ENCODE results near the gene MARK4. TPM values are rescaled to one million over a fixed set of nuclear protein-coding genes. Genes with fewer than 3 reads are reported as not detected.
"Not testable (repeated sequence)": the region's sequence is repeated elsewhere in the genome, so short reads cannot be mapped to it uniquely, and the experiment has no call there.

The MARK4 gene
- polyA plus RNA-seq, 1 experiment: 17.1 TPM

DNA sequence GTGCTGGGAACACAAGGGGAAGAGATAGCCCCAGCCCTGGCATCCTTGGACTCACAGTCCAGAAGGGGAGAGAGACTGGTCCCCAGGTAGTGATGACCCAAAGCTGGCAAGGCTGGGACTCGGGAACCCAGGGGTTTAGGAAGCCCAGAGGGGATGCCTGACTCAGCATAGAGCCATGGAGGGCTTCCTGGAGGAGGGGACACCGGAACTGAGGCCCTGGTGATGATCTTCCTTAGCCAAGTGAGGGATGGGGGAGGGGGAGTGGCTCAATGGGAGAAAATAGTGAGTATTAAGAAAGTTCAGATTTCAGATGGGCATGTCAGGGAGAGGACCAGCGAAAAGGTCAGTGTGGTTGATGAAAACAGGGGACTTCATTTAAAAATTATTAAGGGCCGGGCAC, 32.6 kb upstream of the MARK4 start:
- TF ChIP-seq CTCF (IDR thresholded peaks at IDR 0.05; ENCODE audit: insufficient read depth, low read depth, low read length): no peak
- ChIA-PET POLR2A (no interaction called here), CTCF (no interaction called here)
- Histone ChIP-seq H3K36me3 (ENCODE audit: control insufficient read depth, insufficient read depth, low read length) (no peaks in the 10 kb centered on the region), H3K27me3 (ENCODE audit: control insufficient read depth, insufficient read depth, low read length) (peaks cover 19% of the 10 kb centered on the region), H3K4me3 (ENCODE audit: low read depth, low read length) (no peak overlapping the region)
- no peak for DNase-seq (ENCODE audit: low read depth)

GRCh38 chr19:45218911-45219743, 31.9 kb upstream of the MARK4 start:
- CTCF ChIA-PET: no interaction called here
- no peak for TF ChIP-seq CTCF (IDR thresholded peaks at IDR 0.05; ENCODE audit: insufficient read depth, low read depth, low read length)
- H3K36me3 ChIP-seq (ENCODE audit: control insufficient read depth, insufficient read depth, low read length): no peaks in the 10 kb centered on the region
- no peak for DNase-seq (ENCODE audit: low read depth)
- POLR2A ChIA-PET: no interaction called here
- no peak overlapping the region for H3K4me3 ChIP-seq (ENCODE audit: low read depth, low read length)
- H3K27me3 ChIP-seq (ENCODE audit: control insufficient read depth, insufficient read depth, low read length): peaks cover 19% of the 10 kb centered on the region

DNA sequence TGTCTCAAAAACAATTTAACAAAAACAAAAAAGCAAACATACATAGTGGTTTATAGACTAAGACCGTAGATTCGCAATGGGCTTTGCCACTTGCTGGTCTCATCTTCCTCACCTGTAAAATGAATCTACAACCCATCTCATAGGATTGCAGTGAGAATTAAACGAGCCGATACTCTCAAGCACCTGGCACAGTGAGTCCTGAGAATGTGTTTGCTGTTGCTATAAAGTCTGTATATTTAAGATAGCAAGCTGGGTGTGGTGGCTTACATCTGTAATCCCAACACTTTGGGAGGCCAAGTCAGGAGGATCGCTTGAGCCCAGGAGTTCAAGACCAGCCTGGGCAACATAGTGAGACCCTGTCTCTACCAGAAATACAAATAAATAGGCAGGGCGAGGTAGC, 28.3 kb upstream of the MARK4 start:
- Histone ChIP-seq H3K36me3 (ENCODE audit: control insufficient read depth, insufficient read depth, low read length) (no peaks in the 10 kb centered on the region), H3K27me3 (ENCODE audit: control insufficient read depth, insufficient read depth, low read length) (peaks cover 12% of the 10 kb centered on the region), H3K4me3 (ENCODE audit: low read depth, low read length) (no peak overlapping the region)
- no peak for DNase-seq (ENCODE audit: low read depth)
- POLR2A ChIA-PET: no interaction called here
- TF ChIP-seq CTCF (IDR thresholded peaks at IDR 0.05; ENCODE audit: insufficient read depth, low read depth, low read length): no peak
- CTCF ChIA-PET: no interaction called here

DNA sequence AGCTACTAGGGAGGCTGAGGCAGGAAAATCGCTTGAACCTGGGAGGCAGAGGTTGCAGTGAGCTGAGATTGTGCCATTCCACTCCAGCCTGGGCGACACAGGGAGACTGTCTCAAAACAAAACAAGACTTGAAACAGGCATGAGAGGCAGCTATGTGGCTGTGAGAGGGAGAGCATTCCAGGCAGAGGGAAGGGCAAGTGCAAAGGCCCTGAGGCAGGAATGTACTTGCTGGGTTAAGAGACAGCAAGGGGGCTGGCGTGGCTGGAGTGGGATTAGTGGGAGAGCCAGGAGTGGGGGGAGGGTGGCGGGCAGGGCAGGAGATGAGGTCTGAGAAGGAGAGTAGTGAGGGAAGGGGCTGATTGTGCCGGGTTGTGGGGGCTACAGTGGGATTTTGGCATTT, 27.2 kb upstream of the MARK4 start:
- POLR2A ChIA-PET: no interaction called here

DNA sequence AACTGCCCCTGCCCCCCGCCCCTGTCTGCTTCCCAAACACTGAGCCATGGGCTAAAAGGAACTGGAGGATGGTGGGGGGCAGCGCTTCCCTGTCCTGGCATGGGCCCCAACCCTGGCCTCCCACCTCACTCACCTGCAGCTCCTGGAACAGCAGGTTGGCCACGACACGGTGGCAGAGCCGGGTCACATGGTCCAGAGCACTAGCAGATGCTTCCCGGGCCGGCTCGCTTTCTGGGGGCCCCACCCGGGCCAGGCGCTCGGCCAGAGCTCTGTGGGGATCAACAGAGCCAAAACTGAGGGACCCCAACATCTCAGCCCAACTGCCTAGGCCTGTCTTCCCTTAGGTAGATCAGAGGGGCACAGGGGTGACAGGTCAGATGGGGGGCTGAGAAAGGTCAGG, 26.4 kb upstream of the MARK4 start:
- TF ChIP-seq CTCF (IDR thresholded peaks at IDR 0.05; ENCODE audit: insufficient read depth, low read depth, low read length): no peak
- CTCF ChIA-PET: no interaction called here
- no peaks in the 10 kb centered on the region for H3K36me3 ChIP-seq (ENCODE audit: control insufficient read depth, insufficient read depth, low read length)
- POLR2A ChIA-PET: no interaction called here
- H3K27me3 ChIP-seq (ENCODE audit: control insufficient read depth, insufficient read depth, low read length): peaks cover 5% of the 10 kb centered on the region
- no peak for DNase-seq (ENCODE audit: low read depth)
- H3K4me3 ChIP-seq (ENCODE audit: low read depth, low read length): no peak overlapping the region

More for the DNA sequence above, 27.2 kb upstream of the MARK4 start:
- no peak for TF ChIP-seq CTCF (IDR thresholded peaks at IDR 0.05; ENCODE audit: insufficient read depth, low read depth, low read length)
- Histone ChIP-seq H3K4me3 (ENCODE audit: low read depth, low read length) (no peak overlapping the region), H3K36me3 (ENCODE audit: control insufficient read depth, insufficient read depth, low read length) (no peaks in the 10 kb centered on the region), H3K27me3 (ENCODE audit: control insufficient read depth, insufficient read depth, low read length) (peaks cover 6% of the 10 kb centered on the region)
- no peak for DNase-seq (ENCODE audit: low read depth)
- CTCF ChIA-PET: interaction anchor here (0.7 kb wide), 1 partner anchor 103 kb away, joined by 3 read pairs; no protein-coding TSS in a partner anchor

GRCh38 chr19:45229056-45229455, 22.0 kb upstream of the MARK4 start:
- H3K36me3 ChIP-seq (ENCODE audit: control insufficient read depth, insufficient read depth, low read length); POLR2A ChIA-PET; H3K27me3 ChIP-seq (ENCODE audit: control insufficient read depth, insufficient read depth, low read length); H3K4me3 ChIP-seq (ENCODE audit: low read depth, low read length); DNase-seq (ENCODE audit: low read depth): not testable (repeated sequence)
- CTCF ChIA-PET: interaction anchor here (0.6 to 1.1 kb wide), 2 partner anchors 19 to 137 kb away, joined by 3 to 6 read pairs; no protein-coding TSS in a partner anchor
